Left lung (tissue), 10 donors: ENCODE measurements around the gene LY6G6D. TPM values are rescaled to one million over a fixed set of nuclear protein-coding genes. Genes with fewer than 3 reads are reported as not detected.
A peak's percentile ranks its signal among the peaks of the same experiment; 100 is the strongest.

ENCODE experiments used
- ATAC-seq: fragments of 200-7000 bp; cut with Tn5 transposase; one replicate; pipeline ENCODE4 v1.9.1; 2020; ENCODE audit warnings: moderate library complexity
- DNase-seq, 4 donors: peaks; one replicate each; pipeline ENCODE4 v3.0.0-alpha.2; 2013 to 2020
- H3K27ac ChIP-seq, 2 donors: fragments of 200-600 bp; sonication (generic) in 1 of 2; one replicate each; pipeline versions ENCODE4 v1.5.0 to v1.8.0; 2020 to 2021
- H3K27me3 ChIP-seq, 2 donors: fragments of 200-600 bp; sonication (generic) in 1 of 2; one replicate each; pipeline versions ENCODE4 v1.5.0 to v1.8.0; 2020 to 2021
- H3K36me3 ChIP-seq, 2 donors: fragments of 200-600 bp; sonication (generic) in 1 of 2; one replicate each; pipeline versions ENCODE4 v1.5.0 to v1.8.0; 2020 to 2021
- H3K4me1 ChIP-seq, 2 donors: fragments of 200-600 bp; one replicate each; pipeline ENCODE4 v1.8.0; 2021
- H3K4me3 ChIP-seq, 2 donors: fragments of 200-600 bp; sonication (generic) in 1 of 2; one replicate each; pipeline versions ENCODE4 v1.5.0 to v1.8.0; 2020 to 2021; ENCODE audit warnings: mild to moderate bottlenecking in 1 of 2
- H3K9me3 ChIP-seq, 2 donors: fragments of 200-600 bp; sonication (generic) in 1 of 2; one replicate each; pipeline versions ENCODE4 v1.5.0 to v1.8.0; 2020 to 2021
- CTCF ChIP-seq, 2 donors: fragments of 200-600 bp; sonication (generic) in 1 of 2; IDR thresholded peaks; one replicate each; pipeline versions ENCODE4 v1.5.0 to v1.8.0; 2021; ENCODE audit warnings: antibody characterized with exemption in 2 of 2
- intact Hi-C, 2 donors: fragments of 100-400 bp; cut with DNase I; formaldehyde crosslinking; loops; one replicate each; pipeline versions ENCODE4 v1.11.2 to v1.14.2; 2022
- polyA plus RNA-seq, 6 donors: library from polyadenylated mRNA; unstranded; fragments of 120-200 nt; gene quantifications; one replicate each; pipeline ENCODE4 v1.2.1, GENCODE V29; 2013; ENCODE audit not compliant: insufficient read length in 6 of 6
- total RNA-seq, 2 donors: library from RNA; stranded (reverse); fragmentation: NEBNext Ultra II Directional; extraction: Animal tissue kit (Norgen Biotek cat#: 25700); gene quantifications; one replicate each; pipeline ENCODE4 v1.2.1, GENCODE V29; 2021
- donor health status: DM: no; HTN: yes; CAD: no.
- donor health status: DM: no; HTN: no; CAD: no.

Gene LY6G6D
- total and polyA plus RNA-seq, 8 donors, result 0.57 TPM; not detected in 7

GRCh38 chr6:31681135-31681671 lies 33.9 kb upstream of the LY6G6D start:
- DNase-seq (peak in 2 of 4 donors; percentile 53 to 92), ATAC-seq (peak; percentile 68)

DNA sequence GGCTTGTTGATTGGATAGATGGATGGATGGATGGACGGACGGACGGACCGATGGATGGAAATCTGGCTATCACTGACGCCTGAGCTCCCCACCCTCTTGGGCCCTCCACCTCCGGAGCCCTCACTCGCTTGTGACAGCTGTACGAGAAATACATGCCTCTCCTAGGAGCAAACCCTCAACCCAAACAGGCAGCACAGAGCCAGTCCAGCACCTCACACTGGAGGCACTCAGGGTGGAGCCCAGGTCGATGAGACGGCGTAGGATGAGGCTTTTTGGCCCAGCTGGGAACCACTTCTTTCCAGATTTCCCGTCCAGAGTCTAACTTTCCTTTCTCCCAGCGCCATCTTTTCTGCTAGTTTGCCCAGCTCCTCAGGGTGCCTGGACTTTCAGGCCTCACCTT lies 31.6 kb upstream of the LY6G6D start:
- H3K27me3 ChIP-seq, result no peaks in the 10 kb centered on the region
- no peak for TF ChIP-seq CTCF (IDR thresholded peaks at IDR 0.05)
- no peak overlapping the region for H3K27ac ChIP-seq
- peaks cover 0 to 46% of the 10 kb centered on the region in 2 donors for H3K36me3 ChIP-seq
- no peak overlapping the region for H3K4me3 ChIP-seq
- intact Hi-C loops, result no loop called here
- no peak for ATAC-seq
- no peak for DNase-seq
- H3K4me1 ChIP-seq, result peaks cover 5 to 24% of the 10 kb centered on the region in 2 donors
- H3K9me3 ChIP-seq, result no peaks in the 10 kb centered on the region

More at GRCh38 chr6:31681135-31681671, 33.9 kb upstream of the LY6G6D start:
- no peaks in the 10 kb centered on the region for H3K27me3 ChIP-seq
- peaks cover 0 to 23% of the 10 kb centered on the region in 2 donors for H3K36me3 ChIP-seq
- peak overlapping the region; percentile 38 to 50 for H3K4me3 ChIP-seq
- H3K4me1 ChIP-seq, result peaks cover 5 to 24% of the 10 kb centered on the region in 2 donors
- intact Hi-C loops, result no loop called here
- no peaks in the 10 kb centered on the region for H3K9me3 ChIP-seq
- peak overlapping the region; percentile 60 to 82 for H3K27ac ChIP-seq
- TF ChIP-seq CTCF (IDR thresholded peaks at IDR 0.05), result no peak

GRCh38 chr6:31686483-31686882 lies 28.7 kb upstream of the LY6G6D start:
- intact Hi-C loops, result no loop called here
- ATAC-seq, result no peak
- peaks cover 0 to 75% of the 10 kb centered on the region in 2 donors for H3K36me3 ChIP-seq
- no peak overlapping the region for H3K27ac ChIP-seq
- no peak for DNase-seq
- H3K4me1 ChIP-seq, result peaks cover 0 to 11% of the 10 kb centered on the region in 2 donors
- no peak overlapping the region for H3K4me3 ChIP-seq
- no peaks in the 10 kb centered on the region for H3K9me3 ChIP-seq
- no peaks in the 10 kb centered on the region for H3K27me3 ChIP-seq
- no peak for TF ChIP-seq CTCF (IDR thresholded peaks at IDR 0.05)

GRCh38 chr6:31687321-31687720 lies 27.8 kb upstream of the LY6G6D start:
- no peak for DNase-seq
- ATAC-seq, result no peak
- Histone ChIP-seq H3K4me3 (no peak overlapping the region), H3K27ac (no peak overlapping the region), H3K9me3 (no peaks in the 10 kb centered on the region), H3K4me1 (peaks cover 0 to 6% of the 10 kb centered on the region in 2 donors), H3K27me3 (no peaks in the 10 kb centered on the region), H3K36me3 (peaks cover 0 to 84% of the 10 kb centered on the region in 2 donors)
- intact Hi-C loops, result no loop called here
- TF ChIP-seq CTCF (IDR thresholded peaks at IDR 0.05), result no peak

DNA sequence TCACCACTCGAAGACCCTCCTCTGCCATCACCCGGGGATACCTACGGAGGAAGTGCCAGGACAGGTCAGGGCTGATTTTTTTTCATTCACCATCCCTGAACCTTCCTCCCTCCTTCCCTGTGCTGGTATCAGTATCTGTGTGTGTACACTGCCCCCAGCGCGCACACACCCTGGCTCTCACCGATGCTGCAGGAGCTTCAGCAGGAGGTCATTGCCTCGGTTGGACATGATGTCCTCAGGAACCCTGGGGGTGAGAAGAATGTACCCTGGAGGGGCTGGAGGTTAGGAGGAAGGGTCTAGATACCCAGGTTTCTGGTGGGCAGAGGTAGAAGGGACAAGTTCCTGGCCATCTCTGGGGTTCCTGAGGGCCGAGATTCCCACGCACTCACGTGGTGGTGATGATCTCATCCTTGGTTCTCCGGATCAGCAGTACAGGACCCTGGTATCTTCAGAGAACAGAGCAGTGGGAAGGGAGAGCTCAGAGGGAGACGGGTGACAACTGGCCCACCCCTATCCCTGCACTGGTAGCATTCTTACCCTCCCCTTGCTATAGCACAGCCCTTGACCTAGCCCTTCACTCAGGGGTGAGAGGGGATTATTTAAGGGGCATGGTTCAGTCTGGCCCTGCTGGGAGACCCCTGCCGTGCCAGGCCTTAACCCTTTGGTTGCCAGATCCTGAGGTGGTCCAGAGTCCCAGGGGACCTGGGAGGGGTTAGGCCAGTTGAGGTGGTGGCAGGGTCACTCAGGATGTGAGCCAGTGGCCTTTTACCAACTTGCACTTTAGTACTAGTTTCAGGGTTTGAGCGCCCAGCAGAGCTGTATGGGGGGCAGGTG lies 27.1 kb upstream of the LY6G6D start:
- H3K4me3 ChIP-seq, result no peak overlapping the region
- H3K27ac ChIP-seq, result no peak overlapping the region
- DNase-seq (no peak), ATAC-seq (no peak)
- H3K36me3 ChIP-seq, result peaks cover 0 to 91% of the 10 kb centered on the region in 2 donors
- no peak for TF ChIP-seq CTCF (IDR thresholded peaks at IDR 0.05)
- H3K9me3 ChIP-seq, result no peaks in the 10 kb centered on the region
- intact Hi-C loops, result no loop called here
- H3K27me3 ChIP-seq, result no peaks in the 10 kb centered on the region
- peaks cover 0 to 4% of the 10 kb centered on the region in 2 donors for H3K4me1 ChIP-seq
